Measurements from ENCODE around the gene HYOU1. TPM values are rescaled to one million over a fixed set of nuclear protein-coding genes. Genes with fewer than 3 reads are reported as not detected.

Gene HYOU1
- total RNA-seq, 1 experiment from 2014 or later: 228 TPM

DNA sequence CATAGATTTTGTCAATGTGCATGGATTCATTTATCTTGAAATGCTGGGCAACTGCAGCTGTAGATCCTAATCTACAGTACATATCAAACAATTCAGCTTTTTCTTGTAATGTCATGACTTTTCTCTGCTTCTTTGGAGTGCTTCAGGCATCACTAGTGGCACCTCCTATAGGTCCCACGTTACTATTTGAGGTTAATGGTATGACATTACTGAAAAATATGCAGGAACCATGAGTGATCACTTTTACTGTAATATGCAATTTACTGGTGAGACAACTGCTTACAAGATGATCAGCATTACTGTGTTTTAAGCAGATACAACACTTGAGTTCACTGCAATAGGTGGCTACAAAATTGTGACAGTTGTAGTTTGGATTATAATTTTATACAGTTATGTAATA, 56.1 kb downstream of the HYOU1 start:
- TF ChIP-seq CTCF (conservative IDR thresholded peaks at IDR 0.05): no peak
- Histone ChIP-seq H3K56ac (ENCODE audit: insufficient read length, low read depth, low read length) (no peak overlapping the region), H3T11ph (ENCODE audit: low read length) (no peak overlapping the region), H4K8ac (replicated peaks; ENCODE audit: insufficient read length, low read depth, low read length) (no peak overlapping the region), H3K14ac (ENCODE audit: insufficient read depth, low read length) (no peak overlapping the region), H3K23me2 (ENCODE audit: insufficient read length, low read depth, low read length, poor library complexity, severe bottlenecking) (peaks cover 11% of the 10 kb centered on the region), H3K18ac (ENCODE audit: insufficient read length, low read depth, low read length) (no peak overlapping the region), H2BK20ac (ENCODE audit: low read depth, low read length, poor library complexity, severe bottlenecking) (no peak overlapping the region), H4K20me1 (ENCODE audit: control insufficient read depth, insufficient read depth, insufficient read length) (no peaks in the 10 kb centered on the region), H3K9me3 (ENCODE audit: control insufficient read depth, low read depth, low read length) (no peaks in the 10 kb centered on the region), H3K79me2 (ENCODE audit: insufficient read depth, low read length) (no peaks in the 10 kb centered on the region; the same call in 1 of the 2 replicates), H2BK12ac (ENCODE audit: insufficient read length, low read depth, low read length) (no peak overlapping the region), H3K9ac (ENCODE audit: extremely low read depth, insufficient read length, low read length) (no peak overlapping the region), H3K4ac (ENCODE audit: low read depth, low read length) (no peak overlapping the region), H3K27ac (ENCODE audit: insufficient read length, low read depth, low read length) (no peak overlapping the region), H2AK5ac (ENCODE audit: insufficient read length, low read length) (no peak overlapping the region), H3K79me1 (ENCODE audit: insufficient read depth, low read depth, low read length, poor library complexity, severe bottlenecking) (no peaks in the 10 kb centered on the region), H4K91ac (ENCODE audit: insufficient read length, low read depth, low read length) (no peak overlapping the region), H3K27me3 (ENCODE audit: insufficient read depth, low read length) (no peaks in the 10 kb centered on the region), H2AFZ (ENCODE audit: low read length) (no peak overlapping the region), H2BK120ac (ENCODE audit: low read depth, low read length, poor library complexity, severe bottlenecking) (no peak overlapping the region), H3K23ac (ENCODE audit: insufficient read length, low read depth, low read length) (no peak overlapping the region), H2BK5ac (ENCODE audit: insufficient read length, low read length) (no peak overlapping the region), H3K4me1 (ENCODE audit: insufficient read depth, low read length) (no peaks in the 10 kb centered on the region), H4K5ac (ENCODE audit: insufficient read length, low read depth, low read length) (no peak overlapping the region), H2BK15ac (ENCODE audit: low read depth, low read length) (no peak overlapping the region), H3K4me2 (ENCODE audit: insufficient read depth, insufficient read length, low read length) (no peak overlapping the region)
- no peak for DNase-seq
- H3K36me3 Mint-ChIP-seq (ENCODE audit: insufficient read depth in 1 of 3, low read depth in 3 of 3): peaks cover 28 to 73% (median 55%) of the 10 kb centered on the region in 3 experiments
- H3K27me3 Mint-ChIP-seq (ENCODE audit: low read depth): no peaks in the 10 kb centered on the region
- H3K4me1 Mint-ChIP-seq: peaks cover 17 to 18% of the 10 kb centered on the region in 2 experiments
- peak overlapping the region in 2 of 3 experiments; percentile 44 to 51; a peak in 1 of 7 replicates for H3K27ac Mint-ChIP-seq
- no peak overlapping the region for H3K4me3 Mint-ChIP-seq
- no CpG with 5 or more reads among the region's 1 CpG for WGBS (ENCODE audit: extremely low coverage, insufficient read length, low lambda C conversion rate)
- no peaks in the 10 kb centered on the region for H3K9me3 Mint-ChIP-seq

Measured in H9 (cell line).